Cardiac fibroblast (primary cell): ENCODE results near the gene REEP2.

Experiments
- DNase-seq, 2 donors: peaks; one replicate each; pipeline versions ENCODE4 v3.0.0 to v3.0.0-alpha.2; 2010; ENCODE audit warnings: low read depth in 2 of 2
- H3K4me3 ChIP-seq, 2 donors: replicated peaks in 1 of 2; 1 replicate in 1 of 2; 2 replicates in 1 of 2; pipeline ENCODE4 v1.5.1; 2011; ENCODE audit warnings: low read depth in 2 of 2, low read length in 2 of 2, mild to moderate bottlenecking in 2 of 2, moderate library complexity in 1 of 2
- TF ChIP-seq, protein P1 (sequence below): IDR thresholded peaks from one replicate; pipeline ENCODE4 v1.5.1; 2011; ENCODE audit warnings: low read depth, mild to moderate bottlenecking, low read length, inconsistent platforms

The REEP2 gene

GRCh38 chr5:138457531-138458275 is 18.8 kb downstream of the REEP2 start:
- no peak for DNase-seq
- H3K4me3 ChIP-seq: no peak overlapping the region
- TF ChIP-seq, protein P1, sequence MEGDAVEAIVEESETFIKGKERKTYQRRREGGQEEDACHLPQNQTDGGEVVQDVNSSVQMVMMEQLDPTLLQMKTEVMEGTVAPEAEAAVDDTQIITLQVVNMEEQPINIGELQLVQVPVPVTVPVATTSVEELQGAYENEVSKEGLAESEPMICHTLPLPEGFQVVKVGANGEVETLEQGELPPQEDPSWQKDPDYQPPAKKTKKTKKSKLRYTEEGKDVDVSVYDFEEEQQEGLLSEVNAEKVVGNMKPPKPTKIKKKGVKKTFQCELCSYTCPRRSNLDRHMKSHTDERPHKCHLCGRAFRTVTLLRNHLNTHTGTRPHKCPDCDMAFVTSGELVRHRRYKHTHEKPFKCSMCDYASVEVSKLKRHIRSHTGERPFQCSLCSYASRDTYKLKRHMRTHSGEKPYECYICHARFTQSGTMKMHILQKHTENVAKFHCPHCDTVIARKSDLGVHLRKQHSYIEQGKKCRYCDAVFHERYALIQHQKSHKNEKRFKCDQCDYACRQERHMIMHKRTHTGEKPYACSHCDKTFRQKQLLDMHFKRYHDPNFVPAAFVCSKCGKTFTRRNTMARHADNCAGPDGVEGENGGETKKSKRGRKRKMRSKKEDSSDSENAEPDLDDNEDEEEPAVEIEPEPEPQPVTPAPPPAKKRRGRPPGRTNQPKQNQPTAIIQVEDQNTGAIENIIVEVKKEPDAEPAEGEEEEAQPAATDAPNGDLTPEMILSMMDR: peak; percentile 2

- DNase-seq: peak in 1 of 2 donors; percentile 62
- TF ChIP-seq, protein P1: no peak
- no peak overlapping the region for H3K4me3 ChIP-seq
These were observed 19.5 kb downstream of the REEP2 start for GRCh38 chr5:138458384-138458783.

DNA sequence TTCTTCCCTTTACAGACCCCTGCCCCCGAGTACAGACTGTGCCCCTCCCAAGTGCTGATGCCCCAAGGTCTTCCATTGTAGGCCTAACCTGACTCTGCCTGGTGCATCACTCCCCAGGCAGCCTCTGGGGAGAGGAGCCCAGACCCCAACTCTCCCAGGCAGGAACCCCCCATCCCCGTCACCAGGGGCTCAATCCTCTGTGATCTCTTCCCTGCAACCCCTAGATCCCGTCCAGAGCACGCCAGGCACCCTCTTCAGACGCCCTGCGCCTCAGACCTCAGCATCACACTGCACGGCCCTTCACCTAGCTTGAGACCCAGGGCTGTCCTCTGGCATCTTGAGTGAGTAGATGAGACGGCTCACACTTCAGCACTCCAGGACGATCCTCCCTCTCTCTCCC is 20.0 kb downstream of the REEP2 start:
- H3K4me3 ChIP-seq: no peak overlapping the region
- DNase-seq: no peak
- TF ChIP-seq, protein P1: no peak

GRCh38 chr5:138459311-138459933 is 20.6 kb downstream of the REEP2 start:
- TF ChIP-seq, protein P1: no peak
- no peak for DNase-seq
- H3K4me3 ChIP-seq: no peak overlapping the region

DNA sequence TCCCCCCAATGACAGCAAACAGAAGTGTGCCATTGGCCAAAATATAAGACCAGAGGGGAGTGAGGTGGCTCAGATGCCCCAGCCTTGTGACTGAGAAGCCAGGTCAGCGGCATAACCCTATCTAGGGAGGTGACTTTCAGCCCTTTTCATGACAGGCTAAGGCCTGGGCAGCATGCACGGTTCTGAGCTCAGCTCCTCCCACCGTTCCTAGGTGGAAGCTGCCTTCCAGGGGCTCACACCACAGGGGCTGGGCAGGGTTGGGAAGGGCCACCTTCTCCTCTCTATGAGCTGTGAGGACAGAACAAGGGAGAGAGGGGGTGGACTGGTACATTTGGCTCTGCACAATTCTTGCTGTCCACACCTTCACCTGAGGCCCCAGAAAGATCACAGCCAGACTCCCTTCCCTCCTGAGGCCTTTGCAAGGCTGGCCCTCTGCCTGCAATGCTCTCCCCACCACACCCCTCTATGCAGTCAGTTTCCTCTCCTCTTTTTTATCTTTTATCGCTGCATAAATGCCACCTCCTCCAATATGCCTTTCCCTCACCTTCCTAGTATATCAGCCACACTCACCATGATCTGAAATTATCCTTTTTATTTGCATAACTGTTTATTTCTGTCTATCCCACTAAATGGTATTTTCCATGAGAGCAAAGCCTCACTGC is 21.3 kb downstream of the REEP2 start:
- DNase-seq: no peak
- TF ChIP-seq, protein P1: no peak
- no peak overlapping the region for H3K4me3 ChIP-seq

GRCh38 chr5:138461343-138462125 is 22.7 kb downstream of the REEP2 start:
- no peak overlapping the region for H3K4me3 ChIP-seq
- TF ChIP-seq, protein P1: no peak
- DNase-seq: peak; percentile 85 to 88
